Mucosa of descending colon (tissue), 3 donors: Measurements from ENCODE around the gene GPC6. TPM values are rescaled to one million over a fixed set of nuclear protein-coding genes. Genes with fewer than 3 reads are reported as not detected.

Experiments used
- ATAC-seq: fragments of 200-7000 bp; cut with Tn5 transposase; one replicate; pipeline ENCODE4 v1.9.1; 2020; ENCODE audit warnings: mild to moderate bottlenecking, moderate library complexity
- DNase-seq, 3 donors: peaks; one replicate each; pipeline ENCODE4 v3.0.0-alpha.2; 2020
- H3K36me3 ChIP-seq: fragments of 200-600 bp; one replicate; pipeline ENCODE4 v1.8.0; 2021; ENCODE audit warnings: low read depth, mild to moderate bottlenecking
- H3K4me1 ChIP-seq: fragments of 200-600 bp; one replicate; pipeline ENCODE4 v1.8.0; 2021; ENCODE audit warnings: low read depth, mild to moderate bottlenecking
- H3K4me3 ChIP-seq: fragments of 200-600 bp; one replicate; pipeline ENCODE4 v1.8.0; 2021; ENCODE audit warnings: mild to moderate bottlenecking
- H3K9me3 ChIP-seq: fragments of 200-600 bp; one replicate; pipeline ENCODE4 v1.8.0; 2021; ENCODE audit warnings: mild to moderate bottlenecking
- CTCF ChIP-seq: fragments of 200-600 bp; IDR thresholded peaks from one replicate; pipeline ENCODE4 v1.8.0; 2022; ENCODE audit warnings: antibody characterized with exemption, mild to moderate bottlenecking
- intact Hi-C, 2 donors: fragments of 100-400 bp; cut with DNase I in 1 of 2; cut with micrococcal nuclease in 1 of 2; formaldehyde crosslinking; loops; one replicate each; pipeline versions ENCODE4 v1.11.0 to v1.11.1; 2022; cut with DNase I, micrococcal nuclease
- total RNA-seq, 3 donors: library from RNA; stranded (reverse); fragmentation: NEBNext Ultra II Directional in 2 of 3; extraction: Animal tissue kit (Norgen Biotek cat#: 25700) in 2 of 3; gene quantifications; one replicate each; pipeline versions ENCODE4 v1.2.1 to v1.2.4, GENCODE V29; 2021 to 2023
- donor health status: DM: no; HTN: no; CAD: no; lungs with moderate emphysema.
- donor health status: DM: no; HTN: no; CAD: no.
- donor health status: DM: no; HTN: yes; CAD: no.

GPC6 gene
- total RNA-seq, 3 donors from 2014 or later = 2.7 to 11.3 (median 7.5) TPM

DNA sequence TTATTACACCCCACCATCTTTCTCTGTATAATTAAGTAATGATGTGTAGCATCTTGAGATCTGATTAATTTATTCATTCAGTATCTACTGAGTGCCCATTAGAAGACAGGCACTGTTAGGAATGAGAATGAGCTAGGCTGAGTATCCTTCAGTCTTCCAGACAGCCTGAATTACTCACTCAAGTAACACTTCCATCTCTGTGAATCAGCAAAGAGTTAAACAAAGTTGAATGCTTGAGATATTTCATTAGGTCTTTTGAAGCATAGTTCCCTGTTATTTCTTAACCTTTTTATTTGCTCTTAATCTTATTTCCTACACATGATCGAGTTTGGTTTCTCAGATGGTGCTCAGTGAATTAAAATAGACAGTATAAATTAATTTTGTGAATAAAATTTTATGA, 839.1 kb downstream of the GPC6 start:
- no peak for ATAC-seq
- H3K36me3 ChIP-seq = no peaks in the 10 kb centered on the region
- H3K4me1 ChIP-seq = no peaks in the 10 kb centered on the region
- H3K9me3 ChIP-seq = no peaks in the 10 kb centered on the region
- H3K4me3 ChIP-seq = no peak overlapping the region
- no peak for DNase-seq
- no peak for TF ChIP-seq CTCF
- intact Hi-C loops = no loop called here

- Histone ChIP-seq H3K9me3 (peaks cover 9% of the 10 kb centered on the region), H3K4me1 (no peaks in the 10 kb centered on the region), H3K36me3 (no peaks in the 10 kb centered on the region), H3K4me3 (no peak overlapping the region)
- no peak for DNase-seq
- no peak for TF ChIP-seq CTCF
- intact Hi-C loops = no loop called here
- no peak for ATAC-seq
Observed at GRCh38 chr13:94073007-94073744, 846.6 kb downstream of the GPC6 start.

- intact Hi-C loops = no loop called here
- no peak overlapping the region for H3K4me3 ChIP-seq
- no peak for DNase-seq
- no peaks in the 10 kb centered on the region for H3K4me1 ChIP-seq
- no peak for TF ChIP-seq CTCF
- H3K36me3 ChIP-seq = no peaks in the 10 kb centered on the region
- no peak for ATAC-seq
- peaks cover 9% of the 10 kb centered on the region for H3K9me3 ChIP-seq
Observed at GRCh38 chr13:94079876-94080275, 853.3 kb downstream of the GPC6 start.

DNA sequence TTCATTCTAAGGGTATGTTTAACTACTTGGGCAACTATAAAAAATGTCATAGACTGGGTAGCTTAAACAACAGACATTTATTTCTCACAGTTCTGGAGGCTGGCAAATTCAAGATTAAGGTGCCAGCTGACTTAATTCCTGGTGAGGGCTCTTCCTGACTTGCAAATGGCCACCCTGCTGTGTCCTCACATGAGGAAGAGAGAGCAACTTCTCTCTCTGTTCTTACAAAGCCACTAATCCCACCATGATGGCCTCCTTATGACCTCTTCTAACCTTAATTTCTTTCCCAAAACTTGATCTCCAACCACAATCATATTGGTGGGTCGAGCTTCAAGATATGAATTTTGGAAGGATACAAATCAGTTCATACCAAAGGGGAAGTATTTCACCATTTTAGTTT, 853.9 kb downstream of the GPC6 start:
- Histone ChIP-seq H3K36me3 (no peaks in the 10 kb centered on the region), H3K9me3 (peaks cover 9% of the 10 kb centered on the region), H3K4me1 (no peaks in the 10 kb centered on the region), H3K4me3 (no peak overlapping the region)
- ATAC-seq (no peak), DNase-seq (no peak)
- intact Hi-C loops = no loop called here
- no peak for TF ChIP-seq CTCF

DNA sequence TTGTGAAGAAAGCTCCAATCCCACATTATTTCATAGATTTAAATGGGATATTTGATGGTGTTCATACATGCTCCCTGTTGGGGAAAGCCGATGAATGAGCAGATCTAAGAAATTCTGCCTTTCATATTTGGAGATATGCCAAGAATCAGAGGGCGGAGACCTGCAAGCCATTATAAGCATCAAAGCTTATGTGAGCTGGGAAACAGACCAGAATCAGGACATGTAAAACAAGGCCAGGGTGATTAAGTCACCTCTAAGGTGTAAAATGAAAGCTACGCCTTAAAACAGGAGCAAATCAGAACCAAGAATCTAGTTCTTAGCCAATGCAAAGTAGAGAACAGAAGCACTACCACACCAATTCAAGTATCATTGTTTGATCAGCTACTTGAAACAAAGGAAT, 860.5 kb downstream of the GPC6 start:
- H3K4me1 ChIP-seq = no peaks in the 10 kb centered on the region
- ATAC-seq (peak; percentile 36), DNase-seq (no peak)
- intact Hi-C loops = no loop called here
- H3K36me3 ChIP-seq = no peaks in the 10 kb centered on the region
- H3K4me3 ChIP-seq = no peak overlapping the region
- no peaks in the 10 kb centered on the region for H3K9me3 ChIP-seq
- TF ChIP-seq CTCF = no peak

DNA sequence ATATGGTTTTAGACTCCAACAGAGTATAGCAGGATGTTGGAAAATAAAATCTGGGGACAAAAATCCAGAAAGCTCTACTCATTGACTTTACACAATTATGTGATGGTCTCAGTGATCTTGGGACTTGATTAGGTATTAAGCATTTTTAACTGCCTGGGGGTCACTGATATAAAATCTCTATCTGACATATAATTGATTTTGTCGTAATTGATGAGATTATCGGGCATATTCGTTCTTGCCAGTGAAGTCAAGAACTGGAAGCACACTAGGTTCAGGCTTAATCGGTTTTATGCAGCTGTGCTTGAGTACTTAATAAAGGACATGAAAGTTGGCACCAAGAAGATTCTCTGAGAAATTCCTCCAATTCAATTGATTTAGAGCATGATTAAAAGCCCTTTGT, 862.1 kb downstream of the GPC6 start:
- Histone ChIP-seq H3K4me3 (no peak overlapping the region), H3K36me3 (no peaks in the 10 kb centered on the region), H3K9me3 (no peaks in the 10 kb centered on the region), H3K4me1 (no peaks in the 10 kb centered on the region)
- no peak for TF ChIP-seq CTCF
- ATAC-seq (no peak), DNase-seq (no peak)
- intact Hi-C loops = no loop called here
